Stimulated activated CD4-positive, alpha-beta T cell treated with anti-CD3 and anti-CD28 coated beads, Interleukin-15, amount 100 ng/mL, for 24 hours (primary cell): Measurements from ENCODE around the gene SNX4.
A peak's percentile ranks its signal among the peaks of the same experiment; 100 is the strongest.
"Not testable (repeated sequence)": the region's sequence is repeated elsewhere in the genome, so short reads cannot be mapped to it uniquely, and the experiment has no call there.

Source experiments
- DNase-seq: peaks from one replicate; pipeline ENCODE4 v3.0.0-alpha.2; 2020

The SNX4 gene

DNA sequence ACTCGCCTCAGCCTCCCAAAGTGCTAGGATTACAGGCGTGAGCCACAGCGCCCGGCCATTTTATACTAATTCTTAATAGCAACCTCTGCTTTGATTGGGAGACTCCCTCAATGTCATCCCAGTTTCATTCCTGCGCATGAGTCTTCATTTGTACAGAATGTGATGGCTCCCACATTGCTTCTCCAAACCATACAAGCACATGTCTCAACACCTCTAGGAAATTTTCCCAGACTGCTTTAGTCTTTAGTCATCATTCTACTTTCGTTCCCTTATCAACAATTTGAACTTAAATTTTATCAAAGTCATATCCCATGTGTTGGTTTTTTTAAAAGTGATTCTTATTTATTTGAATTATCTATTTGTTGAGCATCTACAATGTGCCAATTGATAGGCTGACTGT, 58.1 kb downstream of the SNX4 start:
- DNase-seq: no peak

DNA sequence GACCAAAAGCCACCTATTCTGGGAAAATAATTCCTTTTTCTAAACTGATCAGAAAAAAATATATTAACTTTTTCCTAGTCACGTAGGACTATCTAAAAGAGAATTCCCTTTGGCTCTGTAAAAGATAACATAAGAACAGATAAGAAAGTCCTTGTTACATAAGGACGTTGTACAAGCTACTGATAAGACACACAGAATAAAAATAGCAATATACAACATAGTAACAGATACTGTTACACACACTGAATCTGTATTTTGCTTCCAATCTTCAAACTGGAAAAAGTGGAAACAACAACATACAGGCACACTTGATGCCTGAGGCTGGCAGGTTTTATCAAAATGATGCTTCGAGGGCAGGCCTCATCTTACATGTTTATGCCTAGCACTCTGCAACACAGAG, 59.8 kb downstream of the SNX4 start:
- DNase-seq: no peak

DNA sequence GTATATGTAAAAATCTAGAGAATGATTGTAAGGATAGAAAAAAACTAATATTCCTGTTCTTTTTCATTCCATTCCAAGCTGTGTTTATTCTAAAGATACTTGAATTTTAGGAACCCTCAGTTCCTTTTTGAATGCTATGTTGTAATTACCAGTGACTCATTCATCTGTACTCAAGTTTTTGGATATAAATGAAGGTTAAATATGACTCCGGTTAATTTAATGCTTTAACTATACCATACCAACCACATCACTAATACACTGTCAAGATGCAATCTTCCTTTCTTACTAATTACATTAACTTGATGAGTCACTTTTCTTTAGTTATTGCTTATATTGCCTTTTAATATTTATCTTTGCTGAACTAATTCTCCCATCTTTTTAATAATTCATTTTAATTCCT, 76.1 kb downstream of the SNX4 start:
- DNase-seq: no peak

DNA sequence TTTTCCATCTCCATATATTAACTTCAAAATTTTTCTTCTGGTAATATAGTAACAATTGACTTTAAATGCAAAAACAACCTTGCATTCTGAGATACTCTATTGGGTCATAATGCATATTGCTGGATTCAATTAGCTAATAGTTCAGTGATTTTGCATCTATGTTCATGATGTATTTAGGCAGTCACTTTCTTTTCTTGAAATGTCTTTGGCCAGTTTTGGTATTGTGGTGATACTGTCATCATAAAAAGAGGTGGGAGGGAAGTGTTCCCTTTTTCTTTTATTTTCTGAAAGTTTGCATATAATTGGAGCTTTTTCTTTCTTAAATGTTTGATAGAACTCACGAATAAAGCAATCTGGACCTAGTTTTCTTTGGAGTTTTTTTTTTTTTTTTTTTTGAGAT, 77.5 kb downstream of the SNX4 start:
- DNase-seq: no peak

DNA sequence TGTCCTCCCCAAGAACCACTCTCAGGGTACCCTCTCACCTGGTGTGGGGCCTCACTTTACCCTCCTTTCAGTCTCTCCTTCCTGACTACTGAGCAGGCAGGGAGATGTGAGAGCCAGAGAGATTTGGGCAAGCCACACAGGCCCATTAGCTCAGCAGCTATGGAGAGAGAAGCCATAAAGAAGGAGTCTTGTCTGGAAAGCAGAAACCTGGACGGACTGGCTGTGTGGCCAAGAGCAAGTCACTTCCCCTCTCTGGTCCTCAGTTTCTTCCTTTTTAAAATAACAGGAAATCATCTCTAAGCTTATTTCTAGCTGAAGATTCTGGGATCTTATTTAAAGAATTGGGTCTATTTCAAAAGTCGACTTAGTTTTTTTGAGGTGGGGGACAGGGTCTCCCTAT, 79.0 kb downstream of the SNX4 start:
- no peak for DNase-seq

DNA sequence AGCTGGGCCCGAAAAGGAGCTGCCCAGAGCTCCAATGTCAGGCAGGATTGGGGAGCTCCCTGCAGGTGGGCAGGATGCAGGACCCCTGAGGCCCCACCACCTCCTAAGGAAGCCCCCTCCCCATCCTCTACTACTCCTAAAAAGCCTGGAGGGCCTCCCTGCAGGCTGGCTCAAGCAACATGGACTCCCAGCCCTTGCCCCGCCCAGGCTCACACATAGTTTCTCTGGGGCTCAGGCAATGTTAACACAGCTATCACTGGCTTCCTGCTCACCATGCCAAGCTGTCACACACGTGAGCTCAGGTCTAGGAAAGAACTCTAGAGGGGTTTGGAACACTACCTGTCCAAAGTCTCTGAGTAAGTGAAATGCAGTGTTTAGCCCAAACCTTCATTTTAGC, 79.4 kb downstream of the SNX4 start:
- DNase-seq: no peak

DNA sequence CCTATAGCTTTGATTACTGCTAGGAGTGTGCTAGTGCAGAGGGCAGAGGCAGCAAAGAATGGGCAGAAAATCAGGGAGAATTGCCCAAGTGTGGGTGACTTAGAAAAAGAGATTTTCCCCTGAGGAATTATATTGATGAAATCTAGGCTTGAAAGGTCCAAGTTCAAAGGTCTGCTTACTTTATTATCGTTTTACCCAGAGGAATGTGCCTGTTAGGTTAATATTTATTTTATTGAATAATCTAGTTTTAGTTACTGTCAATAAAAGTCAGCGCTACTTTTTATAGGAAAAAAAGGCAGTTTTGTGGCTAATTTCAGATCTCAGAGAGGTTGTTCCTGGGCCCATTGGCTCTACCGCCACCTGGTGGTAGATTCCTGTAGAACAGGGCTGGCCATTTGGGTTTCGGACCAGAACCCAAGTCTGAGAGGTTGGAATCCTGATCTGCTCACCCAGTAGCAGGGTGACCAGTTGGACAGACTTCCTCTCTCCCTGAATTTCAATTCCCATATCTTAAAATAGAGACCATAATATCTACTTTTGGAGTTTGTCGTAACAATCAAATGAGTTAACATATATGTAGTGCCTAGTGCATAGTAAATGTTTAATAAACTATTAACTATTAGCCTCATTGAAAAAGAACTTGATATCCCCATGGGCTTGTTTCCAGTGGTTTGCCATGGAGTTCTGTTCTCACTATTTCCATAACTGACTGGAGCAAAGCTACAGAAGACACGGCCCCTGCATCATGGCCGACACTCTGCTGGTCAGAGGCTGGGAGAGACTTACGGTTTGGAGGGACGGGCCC, 82.2 kb downstream of the SNX4 start:
- DNase-seq: peak; percentile 70

DNA sequence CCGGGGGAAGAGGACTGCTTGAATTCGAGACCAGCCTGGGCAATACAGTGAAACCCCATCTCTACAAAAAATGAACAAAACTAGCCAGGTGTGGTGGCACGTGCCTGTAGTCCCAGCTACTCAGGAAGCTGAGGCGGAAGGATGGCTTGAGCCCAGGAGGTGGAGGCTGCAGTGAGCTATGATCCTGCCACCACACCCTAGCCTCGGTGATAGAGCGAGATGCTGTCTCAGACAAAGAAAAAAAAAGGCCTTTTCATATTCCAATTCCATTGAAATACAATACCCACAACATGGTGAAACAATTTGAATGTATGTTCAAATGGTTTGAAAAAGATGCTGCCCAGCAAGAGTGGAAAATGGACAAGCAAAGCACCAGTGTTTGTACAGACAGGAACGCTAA, 83.1 kb downstream of the SNX4 start:
- DNase-seq: no peak

DNA sequence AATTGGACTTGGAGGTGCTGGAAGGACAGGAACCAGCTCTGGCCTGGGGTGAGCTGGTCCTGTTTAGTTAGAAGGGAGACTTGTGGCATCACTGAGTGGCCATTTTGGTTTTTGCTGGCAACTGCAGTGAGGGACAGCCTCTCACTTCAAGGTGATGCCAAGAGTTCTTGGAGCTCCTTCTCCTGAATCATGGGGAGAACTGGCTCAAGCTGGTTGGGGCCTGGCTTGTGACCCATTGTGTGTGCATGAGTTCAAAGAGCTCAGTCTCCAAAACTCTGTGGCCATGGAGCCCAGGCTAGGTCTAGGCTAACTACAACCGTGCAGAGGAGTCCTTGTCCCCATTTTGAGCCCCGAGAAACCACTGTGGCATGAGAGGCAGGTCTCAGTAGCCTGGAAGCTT, 84.8 kb downstream of the SNX4 start:
- DNase-seq: no peak

DNA sequence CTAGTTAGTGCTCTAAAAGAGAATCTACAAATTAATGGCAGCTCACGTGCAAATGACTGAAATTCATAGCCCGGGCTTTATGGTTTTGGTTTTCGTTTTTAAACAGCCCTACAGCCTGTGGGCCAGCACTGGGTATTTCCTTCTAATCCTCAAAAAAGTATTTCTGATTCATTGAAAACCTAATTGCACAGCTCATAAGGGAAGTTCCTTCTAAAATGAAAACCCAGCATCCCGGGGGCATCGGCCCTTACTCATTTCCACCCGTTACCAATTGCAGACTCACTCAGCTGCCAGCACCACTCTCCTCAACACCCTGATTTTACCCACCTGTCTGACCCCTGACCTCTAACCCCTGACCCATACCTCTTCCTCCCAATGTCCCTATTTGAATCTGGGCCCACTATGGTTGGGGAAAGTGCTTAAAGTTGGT, 85.4 kb downstream of the SNX4 start:
- DNase-seq: peak; percentile 34

DNA sequence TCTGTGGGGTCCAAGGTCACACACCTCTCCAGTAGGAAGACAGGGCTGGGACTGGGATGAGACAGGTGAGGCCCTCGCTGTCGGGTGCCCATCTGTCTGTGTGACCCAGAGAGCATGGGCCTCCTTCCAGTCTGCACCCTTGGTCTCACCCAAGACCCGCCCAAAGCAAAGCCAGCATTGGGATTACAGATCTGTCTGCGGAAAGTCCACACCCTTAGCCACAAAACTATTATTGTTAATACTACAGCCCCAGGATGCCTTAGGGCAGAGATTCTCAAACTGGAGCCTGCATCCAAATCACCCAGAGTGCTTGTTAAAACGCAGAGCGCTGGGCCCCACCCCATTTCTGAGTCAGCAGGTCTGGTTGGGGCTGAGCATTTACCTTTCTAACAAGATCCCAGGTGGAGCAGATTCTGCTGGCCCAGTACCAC, 86.4 kb downstream of the SNX4 start:
- no peak for DNase-seq

DNA sequence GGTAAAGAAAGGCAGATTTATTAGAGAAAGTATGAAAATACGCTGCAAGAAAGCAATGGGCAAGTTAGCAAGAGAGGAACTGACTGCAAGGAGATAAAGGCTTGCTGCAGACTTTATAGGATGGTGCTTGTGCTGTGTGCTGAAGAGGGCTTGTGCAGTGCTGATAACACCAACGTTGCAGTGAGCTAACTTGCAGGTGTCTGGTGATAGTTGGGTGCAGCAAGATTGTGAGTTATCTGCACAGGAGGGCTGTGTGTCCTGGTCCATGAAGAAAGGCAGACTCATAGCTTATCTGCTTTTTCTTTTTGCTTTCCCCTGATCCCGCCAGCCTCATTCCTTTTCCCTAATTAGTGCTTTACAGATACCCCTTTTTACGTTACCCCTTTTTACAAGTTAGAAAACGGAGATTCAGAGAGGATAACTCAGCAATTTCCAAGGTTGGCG, 86.9 kb downstream of the SNX4 start:
- no peak for DNase-seq

DNA sequence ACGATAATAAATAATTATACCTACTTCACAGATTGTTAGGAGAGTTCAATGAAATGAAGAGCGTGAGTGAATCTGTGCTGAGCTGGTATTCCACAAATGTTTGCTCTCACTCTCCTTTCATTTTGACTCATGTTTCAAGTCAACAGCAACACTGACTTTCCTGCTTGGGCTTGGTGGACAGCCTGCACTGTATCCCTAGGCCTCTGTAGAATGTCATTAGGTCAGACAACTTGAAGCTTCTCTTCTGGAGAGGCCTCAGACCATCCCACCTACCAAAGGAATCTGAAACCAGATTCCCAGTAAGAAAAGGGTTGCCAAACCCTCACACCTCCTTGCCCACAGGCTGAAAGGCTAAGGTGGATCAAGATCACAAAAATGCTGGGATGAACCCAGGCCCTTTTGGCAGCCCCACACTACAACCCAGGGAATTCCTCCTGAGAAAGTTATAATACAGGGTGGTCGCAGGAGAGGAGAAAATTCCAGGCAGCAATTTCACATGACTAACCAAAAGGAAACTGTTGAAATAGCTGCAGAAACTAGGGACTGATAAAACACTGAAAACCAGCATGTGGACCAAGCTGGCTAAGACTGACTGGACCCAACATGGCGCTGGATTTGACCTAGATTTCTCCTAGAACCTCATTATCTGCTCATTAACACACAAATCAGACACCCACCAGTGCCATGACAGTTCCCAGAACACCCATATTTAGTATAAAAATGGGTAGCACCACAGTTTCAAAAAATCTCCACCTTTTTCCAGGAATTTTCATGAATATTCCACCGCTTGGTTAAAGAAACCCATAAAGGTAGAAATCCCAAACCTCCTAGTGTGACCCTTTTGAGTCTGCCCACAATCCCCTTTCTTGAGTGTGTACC, 87.9 kb downstream of the SNX4 start:
- DNase-seq: no peak

DNA sequence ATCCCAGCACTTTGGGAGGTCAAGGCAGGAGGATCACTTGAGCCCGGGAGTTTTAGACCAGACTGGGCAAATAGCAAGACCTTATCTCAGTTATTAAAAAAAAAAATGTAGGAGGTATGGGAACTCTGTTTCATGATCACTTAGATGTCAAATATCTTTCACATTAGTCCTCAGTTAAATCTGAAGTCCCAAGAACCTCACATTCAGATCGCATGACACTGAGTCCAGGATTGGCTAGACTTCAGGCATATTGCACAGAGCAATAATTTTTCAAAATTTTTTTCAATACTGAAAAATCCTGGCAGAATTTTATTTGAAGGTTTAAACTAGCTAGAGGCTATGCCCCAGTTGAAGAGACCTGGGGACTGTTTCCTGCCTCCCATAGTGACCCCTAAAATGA, 88.6 kb downstream of the SNX4 start:
- no peak for DNase-seq

DNA sequence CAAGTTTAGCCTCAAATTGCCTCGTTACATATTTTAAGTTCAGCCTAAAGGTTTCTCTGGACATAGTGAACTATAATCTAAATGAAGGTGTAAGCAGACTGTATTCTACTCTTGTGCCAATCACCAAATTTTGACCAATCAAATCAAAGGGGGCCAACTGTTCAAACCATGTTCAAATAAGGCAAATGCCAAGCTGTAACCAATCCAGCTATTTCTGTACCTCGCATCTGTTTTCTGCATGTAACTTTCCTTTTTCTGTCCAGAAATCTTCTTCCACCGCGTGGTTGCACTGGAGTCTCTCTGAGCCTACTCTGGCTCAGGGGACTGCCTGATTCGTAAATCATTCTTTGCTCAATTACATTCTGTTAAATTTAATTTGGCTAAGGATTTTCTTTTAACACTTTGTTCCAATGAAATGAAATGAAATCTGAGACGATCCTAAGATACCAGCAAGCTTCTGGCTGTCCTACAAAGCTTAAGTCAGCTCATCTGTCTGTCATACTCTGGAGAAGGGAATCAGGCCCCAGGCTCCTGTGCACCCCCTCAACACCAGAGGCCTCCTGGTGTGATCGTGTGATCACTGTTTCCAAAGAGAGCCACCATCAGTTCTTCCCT, 91.7 kb downstream of the SNX4 start:
- no peak for DNase-seq

DNA sequence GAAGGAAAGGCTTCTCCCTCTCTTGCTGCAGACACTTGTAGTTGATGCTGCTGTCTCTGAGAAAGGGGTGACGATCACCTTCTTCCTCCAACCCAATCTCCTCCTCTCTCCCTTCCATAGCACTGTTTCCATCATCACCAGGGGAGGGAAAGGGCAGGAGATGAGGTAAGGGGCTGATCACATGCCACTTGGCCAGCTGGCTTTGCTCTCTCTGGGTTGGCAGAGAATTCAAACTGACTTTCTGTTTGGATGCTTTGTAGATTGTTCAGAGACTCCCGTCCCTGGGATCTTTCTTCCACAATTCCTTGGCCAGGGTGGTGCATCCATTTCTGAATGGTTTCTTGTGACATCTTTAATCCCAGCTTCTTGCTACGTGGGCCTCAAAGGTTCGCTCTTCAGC, 101.7 kb downstream of the SNX4 start:
- no peak for DNase-seq

DNA sequence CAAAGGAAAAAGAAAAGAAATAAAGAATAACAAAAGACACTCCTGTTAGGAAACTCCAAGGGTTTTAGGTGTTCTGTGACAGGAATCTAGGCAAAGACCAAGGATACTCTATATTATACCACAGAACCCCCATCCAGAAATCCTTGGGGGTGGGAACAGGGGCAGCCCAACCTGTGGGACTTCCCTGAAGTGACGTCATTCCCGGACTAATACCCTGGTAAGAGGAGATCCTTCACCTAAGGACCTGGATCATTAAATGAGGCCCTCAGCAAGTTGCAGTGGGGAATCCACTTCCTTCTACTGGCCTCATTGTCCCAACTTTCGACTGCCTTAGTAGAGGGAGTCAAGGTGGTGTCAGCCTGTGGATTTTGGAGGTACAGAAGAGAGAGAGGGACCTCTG, 103.8 kb downstream of the SNX4 start:
- no peak for DNase-seq

DNA sequence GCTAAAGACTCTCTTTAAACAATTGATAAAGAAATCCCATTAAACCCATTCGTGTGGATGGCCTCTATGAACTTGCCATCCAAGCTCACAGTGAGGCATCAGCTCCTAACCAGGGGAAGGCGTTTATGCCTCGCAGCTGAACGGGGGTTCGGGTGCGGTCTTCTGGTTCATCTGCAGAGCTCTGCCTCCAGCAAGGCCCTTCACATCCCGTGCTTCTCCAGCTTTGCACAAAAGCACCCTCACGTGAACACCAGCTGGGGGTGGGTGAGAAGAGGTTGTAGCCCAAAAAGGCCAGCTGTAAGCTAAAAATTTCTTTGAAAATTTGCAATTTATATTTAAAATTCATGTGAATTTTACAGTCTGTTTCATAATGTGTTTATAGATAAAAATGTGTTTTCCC, 105.3 kb downstream of the SNX4 start:
- no peak for DNase-seq

DNA sequence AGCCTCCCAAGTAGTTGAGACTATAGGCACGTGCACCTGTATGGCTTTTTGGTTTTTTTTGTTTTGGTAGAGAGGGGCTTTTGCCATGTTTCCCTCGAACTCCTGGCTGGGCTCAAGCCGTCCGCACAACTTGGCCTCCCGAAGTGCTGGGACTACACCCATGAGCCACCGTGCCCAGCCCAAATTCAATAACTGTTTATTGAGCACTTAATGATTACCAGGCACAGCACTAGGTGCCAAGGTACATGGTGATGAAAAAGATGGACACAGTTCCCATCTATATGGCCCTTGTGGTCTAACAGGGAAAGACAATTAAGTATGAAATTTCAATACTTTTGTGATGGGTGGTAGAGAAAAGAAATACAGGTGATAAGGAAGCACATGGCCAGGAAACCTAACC, 109.1 kb downstream of the SNX4 start:
- DNase-seq: no peak

DNA sequence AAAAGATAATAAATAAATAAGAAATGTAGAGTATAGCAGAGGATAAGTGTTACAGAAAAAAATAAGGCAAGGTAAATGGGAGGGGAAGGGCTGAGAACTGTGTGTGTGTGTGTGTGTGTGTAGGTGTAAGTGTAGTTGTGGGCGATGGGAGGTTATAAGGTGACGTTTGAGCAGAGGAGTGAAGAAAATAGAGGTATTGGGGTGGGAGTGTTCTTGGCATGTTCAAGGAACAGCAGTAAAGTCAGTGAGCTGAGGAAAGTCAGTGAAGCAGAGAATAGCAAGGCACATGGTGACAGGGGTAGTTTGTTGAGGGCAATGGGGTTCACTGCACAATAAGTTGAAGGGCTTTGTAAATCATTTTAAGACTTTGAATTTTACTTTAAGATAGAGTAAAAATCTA, 113.9 kb downstream of the SNX4 start:
- no peak for DNase-seq

DNA sequence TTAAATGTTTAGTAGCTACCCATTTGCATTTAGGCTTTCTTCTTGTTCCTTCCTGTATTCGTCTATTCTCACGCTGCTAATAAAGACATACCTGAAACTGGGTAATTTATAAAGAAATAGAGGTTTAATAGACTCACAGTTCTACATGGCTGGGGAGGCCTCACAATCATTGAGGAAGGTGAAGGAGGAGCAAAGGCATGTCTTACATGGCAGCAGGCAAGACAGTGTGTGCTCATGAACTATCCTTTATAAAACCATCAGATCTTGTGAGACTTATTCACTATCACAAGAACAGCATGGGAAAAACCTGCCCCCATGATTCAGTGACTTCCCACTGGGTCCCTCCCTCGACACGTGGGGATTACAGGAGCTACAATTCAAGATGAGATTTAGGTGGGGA, 114.5 kb downstream of the SNX4 start:
- not testable (repeated sequence) for DNase-seq

DNA sequence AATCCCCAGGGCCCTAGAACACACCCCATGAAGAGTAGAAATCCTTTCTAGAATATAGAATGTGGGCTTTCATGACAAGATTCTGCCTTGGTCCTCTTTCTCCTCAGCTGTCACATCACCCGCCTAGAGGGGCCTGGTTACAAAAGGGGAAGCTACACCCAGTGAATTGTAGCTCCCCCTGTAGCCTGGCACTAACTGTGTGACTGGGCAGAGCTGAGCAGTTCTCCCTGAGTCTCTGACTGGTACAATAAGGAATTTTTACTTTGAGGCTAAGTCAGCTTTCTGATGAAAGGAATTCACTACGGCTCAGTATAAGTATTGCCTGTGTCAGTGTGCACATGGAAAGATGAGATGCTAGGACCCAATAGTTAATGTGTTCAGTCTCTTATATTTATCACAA, 116.2 kb downstream of the SNX4 start:
- no peak for DNase-seq

DNA sequence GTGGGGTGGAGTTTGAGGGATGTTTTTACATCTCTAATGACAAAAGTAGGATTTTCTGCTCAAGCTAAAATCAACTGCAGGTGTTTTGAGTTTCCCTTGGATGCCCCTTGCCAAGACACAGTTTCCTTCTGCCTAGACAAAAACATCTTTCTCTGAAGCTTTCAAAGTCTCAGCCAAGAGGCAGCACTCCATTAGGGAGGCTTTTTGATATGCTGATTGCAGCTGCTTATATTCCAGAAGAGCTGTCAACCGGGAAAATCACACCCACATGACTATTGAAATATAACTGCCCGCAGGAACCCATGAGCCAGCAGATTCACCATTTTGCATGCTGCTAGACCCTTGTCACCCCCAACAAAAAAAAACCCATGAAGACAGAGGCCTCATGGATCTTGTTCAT, 117.4 kb downstream of the SNX4 start:
- no peak for DNase-seq

DNA sequence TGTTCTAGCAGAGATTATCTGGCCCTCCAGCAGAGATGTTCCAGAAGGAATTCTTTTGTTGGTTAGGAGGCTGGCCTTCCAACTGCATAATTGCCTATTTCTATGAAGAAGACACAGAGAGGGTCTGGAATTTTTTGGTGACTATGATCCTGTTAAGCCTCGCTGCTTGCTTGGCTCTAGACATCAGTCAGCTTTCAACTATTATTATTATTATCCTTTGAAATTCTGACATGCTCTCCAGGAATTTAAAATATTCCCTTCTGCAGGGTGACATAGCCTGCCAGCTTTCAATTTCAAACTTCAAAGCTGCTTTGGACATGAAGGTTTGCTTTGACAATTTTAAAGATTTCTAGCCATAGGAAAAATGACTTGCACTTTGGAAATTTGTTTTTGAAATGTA, 118.6 kb downstream of the SNX4 start:
- DNase-seq: no peak
